GM21423 (cell line): ENCODE results near the gene OXER1.
"Not testable (repeated sequence)": the region's sequence is repeated elsewhere in the genome, so short reads cannot be mapped to it uniquely, and the experiment has no call there.

Experiments
- ATAC-seq: cut with Tn5 transposase; IDR thresholded peaks from one replicate; pipeline ENCODE4 v1.9.1; 2021; ENCODE audit warnings: mild to moderate bottlenecking, moderate library complexity; ENCODE audit not compliant: unreplicated experiment

OXER1 gene

GRCh38 chr2:42754021-42754775, 9.7 kb downstream of the OXER1 start:
- ATAC-seq: peak; percentile 68

GRCh38 chr2:42752816-42753813, 10.8 kb downstream of the OXER1 start:
- no peak for ATAC-seq

GRCh38 chr2:42752314-42752713, 11.6 kb downstream of the OXER1 start:
- peak; percentile 54 for ATAC-seq

- no peak for ATAC-seq
Measured at GRCh38 chr2:42748840-42749239, 15.1 kb downstream of the OXER1 start.

- no peak for ATAC-seq
Measured at GRCh38 chr2:42747422-42747821, 16.5 kb downstream of the OXER1 start.

GRCh38 chr2:42744545-42745082, 19.3 kb downstream of the OXER1 start:
- no peak for ATAC-seq

- no peak for ATAC-seq
Measured at GRCh38 chr2:42743659-42743990, 20.3 kb downstream of the OXER1 start.

GRCh38 chr2:42742740-42743658, 20.9 kb downstream of the OXER1 start:
- no peak for ATAC-seq

GRCh38 chr2:42741140-42741539, 22.8 kb downstream of the OXER1 start:
- no peak for ATAC-seq

GRCh38 chr2:42736598-42737322, 27.2 kb downstream of the OXER1 start:
- ATAC-seq: no peak

GRCh38 chr2:42733852-42734251, 30.1 kb downstream of the OXER1 start:
- no peak for ATAC-seq

- ATAC-seq: not testable (repeated sequence)
Measured at GRCh38 chr2:42731316-42731715, 32.6 kb downstream of the OXER1 start.

- no peak for ATAC-seq
Measured at GRCh38 chr2:42726680-42727079, 37.3 kb downstream of the OXER1 start.

GRCh38 chr2:42725657-42726056, 38.3 kb downstream of the OXER1 start:
- no peak for ATAC-seq

GRCh38 chr2:42724886-42725285, 39.0 kb downstream of the OXER1 start:
- ATAC-seq: no peak

GRCh38 chr2:42723465-42723864, 40.5 kb downstream of the OXER1 start:
- no peak for ATAC-seq

GRCh38 chr2:42722320-42723190, 41.4 kb downstream of the OXER1 start:
- peak; percentile 96 for ATAC-seq

GRCh38 chr2:42721898-42722297, 42.0 kb downstream of the OXER1 start:
- ATAC-seq: no peak

- ATAC-seq: no peak
Measured at GRCh38 chr2:42714686-42715085, 49.2 kb downstream of the OXER1 start.
